Left hindlimb (tissue), 1 donor: ENCODE measurements around the gene ZNRF4.

Experiments used
- DNase-seq: peaks from one replicate; pipeline ENCODE4 v3.0.0-alpha.2; 2018

ZNRF4 gene

DNA sequence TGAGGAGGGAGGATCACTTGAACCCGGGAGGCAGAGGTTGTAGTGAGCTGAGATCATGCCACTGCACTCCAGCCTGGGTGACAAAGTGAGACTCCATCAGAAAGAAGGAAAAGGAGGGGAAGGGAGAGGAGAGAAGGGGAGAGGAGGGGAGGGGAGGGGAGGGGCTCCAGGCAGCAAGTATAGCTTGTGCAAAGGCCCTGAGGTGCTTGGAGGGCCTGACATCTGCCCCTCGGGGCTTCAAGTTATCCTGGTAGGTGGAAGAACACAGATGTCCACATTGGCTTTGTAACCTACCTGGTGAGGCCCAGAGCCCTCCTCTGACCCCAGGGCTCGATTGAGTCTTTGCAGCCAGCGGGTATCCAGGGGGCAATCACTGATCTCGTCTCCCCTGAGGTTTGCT is 11.5 kb upstream of the ZNRF4 start:
- no peak for DNase-seq

DNA sequence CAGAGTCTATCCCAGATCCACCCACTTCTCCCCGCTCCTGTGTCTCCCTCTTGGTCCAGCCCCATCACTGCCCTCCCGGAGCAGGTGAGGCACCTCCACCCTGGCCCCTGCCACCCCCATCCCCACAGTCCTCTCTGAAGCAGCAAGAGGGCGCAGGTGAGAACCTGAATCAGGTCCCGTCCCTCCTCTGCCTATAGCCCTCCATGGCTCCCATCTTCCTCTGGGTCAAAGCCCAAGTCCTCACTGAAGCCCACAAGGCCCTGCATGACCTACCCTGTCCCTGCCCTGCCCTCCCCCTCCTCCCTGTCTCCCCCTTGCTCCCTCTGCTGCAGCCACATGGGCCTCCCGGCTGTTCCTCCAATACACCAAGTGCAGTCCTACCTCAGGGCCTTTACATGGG is 10.8 kb upstream of the ZNRF4 start:
- DNase-seq, result no peak

DNA sequence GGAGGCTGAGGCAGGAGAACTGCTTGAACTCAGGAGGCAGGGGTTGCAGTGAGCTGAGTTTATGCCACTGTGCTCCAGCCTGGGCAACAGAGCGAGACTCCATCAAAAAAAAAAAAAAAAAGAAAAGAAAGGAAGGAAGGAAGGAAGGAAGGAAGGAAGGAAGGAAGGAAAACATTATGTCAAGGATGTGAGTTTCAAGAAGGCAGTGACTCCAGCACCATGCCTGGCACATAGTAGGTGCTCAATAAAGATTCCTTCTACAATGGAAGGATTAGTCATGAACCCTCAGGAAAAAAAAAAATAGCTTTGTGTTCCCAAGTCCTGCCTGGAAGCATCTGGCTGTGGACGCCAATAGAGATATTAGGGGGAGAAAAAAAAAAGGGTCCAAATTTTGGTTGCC is 10.1 kb upstream of the ZNRF4 start:
- no peak for DNase-seq

DNA sequence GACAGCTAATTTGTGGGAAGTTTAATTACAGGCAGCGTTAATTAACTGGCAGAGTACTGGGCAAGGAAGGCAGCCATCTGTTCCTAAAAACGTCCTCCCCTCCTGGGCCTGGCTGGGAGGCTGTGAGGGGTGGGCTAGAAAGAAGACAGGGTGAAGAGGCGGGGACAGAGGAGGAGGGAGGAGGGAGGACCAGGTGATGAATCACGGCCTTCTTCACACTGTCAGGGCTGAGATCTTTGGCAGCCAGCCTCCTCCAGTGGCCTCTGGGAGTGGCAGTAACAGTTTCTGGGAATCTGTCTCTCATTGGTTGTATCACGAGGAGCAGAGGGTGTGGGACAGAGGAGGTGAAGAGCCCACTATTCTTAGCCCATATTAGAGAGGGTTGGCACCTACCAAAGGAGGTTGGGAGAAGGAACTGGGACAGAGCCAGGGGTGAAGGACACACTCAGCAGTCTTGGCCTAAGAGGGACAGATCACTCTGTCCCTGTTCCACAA is 9.6 kb upstream of the ZNRF4 start:
- DNase-seq, result no peak

DNA sequence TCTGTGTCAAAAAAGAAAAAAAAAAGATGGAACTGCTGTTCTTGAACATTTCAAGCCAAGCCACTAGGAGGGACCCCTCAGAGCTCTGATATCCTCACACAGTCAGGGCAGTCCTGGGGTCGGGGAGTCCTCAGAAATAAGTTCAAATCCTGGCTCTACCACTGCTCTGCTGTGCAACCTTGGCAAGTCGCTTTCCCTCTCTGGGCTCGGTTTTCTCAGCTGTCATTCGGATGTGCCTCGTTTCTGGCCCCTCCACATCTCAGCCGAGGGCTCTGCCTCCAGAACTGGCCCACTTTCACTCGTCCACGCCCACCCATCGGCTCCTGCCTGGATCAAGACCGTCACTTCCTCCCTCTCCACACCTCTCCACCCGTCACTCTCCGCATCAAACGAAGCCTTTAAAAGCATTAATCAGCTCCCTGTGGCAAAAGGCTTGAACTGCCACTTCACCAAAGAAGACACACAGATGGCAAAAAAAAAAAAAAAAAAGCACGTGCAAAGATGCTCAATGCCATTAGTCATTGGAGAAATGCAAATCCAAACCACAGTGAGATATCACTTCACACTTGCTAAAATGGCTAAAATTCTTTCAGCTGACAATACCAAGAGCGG is 7.4 kb upstream of the ZNRF4 start:
- no peak for DNase-seq

DNA sequence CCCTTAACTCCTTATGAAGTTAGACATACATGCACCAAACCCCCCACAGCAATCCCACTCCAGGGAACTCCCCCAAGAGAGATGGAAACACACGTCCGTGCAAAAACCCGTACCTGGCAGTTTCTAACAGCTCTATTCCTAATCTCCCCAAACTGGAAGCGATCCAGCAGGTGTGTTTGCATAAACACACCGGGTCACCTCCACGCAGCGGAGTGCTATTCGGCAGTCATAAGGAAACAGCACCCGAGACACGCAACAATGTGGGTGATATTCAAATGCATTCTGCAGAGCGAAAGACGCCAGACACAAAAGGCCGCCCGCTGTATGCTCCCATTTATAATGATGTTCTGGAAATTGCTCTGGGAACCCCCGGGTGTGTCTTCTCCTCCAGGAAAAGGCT is 6.8 kb upstream of the ZNRF4 start:
- DNase-seq, result no peak

DNA sequence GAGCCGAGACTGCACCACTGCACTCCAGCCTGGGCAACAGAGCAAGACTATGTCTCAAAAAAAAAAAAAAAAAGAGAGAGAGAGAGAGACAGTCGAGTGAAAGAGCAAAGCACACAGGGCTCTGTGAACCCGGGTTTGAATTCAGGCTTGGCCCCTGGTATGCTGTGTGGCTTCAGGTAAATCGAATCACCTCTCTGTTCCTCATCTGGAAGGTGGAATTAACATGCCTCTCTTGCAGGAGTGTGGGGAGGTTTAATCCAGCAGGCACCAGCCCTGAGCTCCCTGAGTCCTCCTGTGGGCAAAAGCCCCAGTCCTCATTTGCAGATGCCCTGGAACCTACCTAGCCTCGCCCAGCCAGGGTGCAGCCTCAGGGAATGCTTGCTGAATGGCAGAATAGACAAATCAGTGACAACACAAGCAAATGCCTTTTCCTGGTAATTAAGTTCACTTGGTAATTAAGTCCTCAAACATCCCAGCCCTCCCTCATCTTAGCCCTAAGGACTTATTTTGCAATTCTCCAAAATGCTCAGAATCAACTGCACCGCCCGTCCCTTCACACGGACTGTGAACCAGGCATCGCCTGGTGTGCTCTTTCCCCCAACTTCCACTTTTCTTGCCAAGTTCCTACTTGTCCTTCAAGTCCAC is 4.6 kb upstream of the ZNRF4 start:
- no peak for DNase-seq

DNA sequence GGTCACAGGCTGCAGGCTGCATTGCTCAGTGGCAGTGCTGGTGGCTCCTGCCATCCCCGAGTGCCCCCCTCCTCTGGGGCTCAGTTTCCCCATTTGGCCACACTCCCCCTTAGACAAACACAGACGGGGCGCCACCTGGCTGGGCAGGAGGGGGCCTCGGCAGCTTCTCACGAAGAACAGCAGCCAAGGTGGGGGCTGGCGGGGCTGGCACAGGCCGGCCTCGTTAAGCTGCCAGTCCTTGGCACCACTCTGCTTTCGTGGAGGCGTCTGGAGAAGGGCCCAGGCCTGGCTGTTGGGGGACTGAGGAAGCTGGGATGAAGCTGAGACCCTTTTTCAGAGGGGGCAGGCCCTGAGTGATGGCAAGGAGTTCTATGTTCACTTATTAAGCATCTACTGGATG is 3.7 kb upstream of the ZNRF4 start:
- DNase-seq, result no peak

DNA sequence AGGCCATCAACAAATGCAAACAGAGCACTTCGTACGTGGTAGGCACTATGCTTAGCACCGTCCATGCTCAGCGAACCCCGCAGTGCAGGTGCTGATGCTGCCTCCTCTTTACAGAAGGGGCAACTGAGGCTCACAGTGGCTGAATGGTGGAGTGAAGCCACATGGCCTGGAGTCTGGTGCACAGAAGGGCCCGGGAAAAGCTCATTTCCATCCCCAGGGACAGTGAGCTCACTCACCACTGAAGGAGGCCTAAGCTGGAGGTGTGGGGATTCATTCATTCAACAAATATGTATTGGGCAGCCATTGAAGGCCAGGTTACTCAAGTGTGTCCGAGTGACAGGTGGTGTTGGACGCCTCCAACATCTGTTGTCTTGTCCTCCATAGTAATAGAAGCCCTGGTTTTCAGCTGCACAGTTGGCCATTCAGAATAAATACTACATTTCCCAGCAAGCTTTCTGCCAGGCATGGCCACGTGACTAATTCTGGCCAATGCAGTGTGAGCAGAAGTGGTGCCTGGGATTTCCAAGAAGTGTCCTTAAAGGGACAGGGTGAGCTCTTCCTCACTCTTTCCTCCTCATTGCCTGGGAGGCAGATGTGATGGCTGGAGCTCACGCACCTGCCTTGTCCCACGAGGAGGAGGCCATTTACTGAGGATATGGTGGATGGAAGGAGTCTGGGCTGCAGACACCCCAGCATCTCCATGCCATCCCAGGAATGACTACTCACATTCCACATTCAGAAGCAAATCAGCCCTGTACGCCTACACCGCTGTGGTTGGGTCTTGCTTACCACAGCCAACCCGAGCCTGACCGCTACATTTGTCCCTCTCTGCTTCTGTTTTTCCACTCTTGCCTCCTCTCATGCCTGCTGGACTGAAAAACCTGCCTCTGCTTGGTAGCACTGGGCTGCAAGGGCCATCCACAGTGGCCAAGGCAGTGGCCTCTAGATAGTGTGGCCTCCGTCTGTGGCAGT is 2.3 kb upstream of the ZNRF4 start:
- no peak for DNase-seq

DNA sequence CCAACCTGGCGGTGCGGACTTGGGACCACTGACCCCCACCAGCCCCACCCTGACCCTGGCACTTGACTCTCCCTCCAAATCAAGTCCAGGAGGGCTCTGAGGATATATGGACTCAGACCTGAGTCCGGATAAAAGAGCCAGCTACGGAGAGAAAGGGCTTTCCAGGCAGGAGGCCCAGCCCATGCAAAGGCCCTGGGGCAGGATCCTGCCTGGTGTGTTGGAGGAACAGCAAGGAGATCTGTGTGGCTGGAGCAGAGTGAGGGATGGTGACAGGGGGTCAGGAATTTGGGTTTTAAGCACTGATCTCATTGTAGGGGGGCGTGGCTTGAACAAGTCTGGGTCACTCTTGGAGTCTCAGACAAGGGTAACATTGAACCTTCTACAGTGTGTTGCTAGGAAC is 474 bp upstream of the ZNRF4 start:
- DNase-seq, result no peak

DNA sequence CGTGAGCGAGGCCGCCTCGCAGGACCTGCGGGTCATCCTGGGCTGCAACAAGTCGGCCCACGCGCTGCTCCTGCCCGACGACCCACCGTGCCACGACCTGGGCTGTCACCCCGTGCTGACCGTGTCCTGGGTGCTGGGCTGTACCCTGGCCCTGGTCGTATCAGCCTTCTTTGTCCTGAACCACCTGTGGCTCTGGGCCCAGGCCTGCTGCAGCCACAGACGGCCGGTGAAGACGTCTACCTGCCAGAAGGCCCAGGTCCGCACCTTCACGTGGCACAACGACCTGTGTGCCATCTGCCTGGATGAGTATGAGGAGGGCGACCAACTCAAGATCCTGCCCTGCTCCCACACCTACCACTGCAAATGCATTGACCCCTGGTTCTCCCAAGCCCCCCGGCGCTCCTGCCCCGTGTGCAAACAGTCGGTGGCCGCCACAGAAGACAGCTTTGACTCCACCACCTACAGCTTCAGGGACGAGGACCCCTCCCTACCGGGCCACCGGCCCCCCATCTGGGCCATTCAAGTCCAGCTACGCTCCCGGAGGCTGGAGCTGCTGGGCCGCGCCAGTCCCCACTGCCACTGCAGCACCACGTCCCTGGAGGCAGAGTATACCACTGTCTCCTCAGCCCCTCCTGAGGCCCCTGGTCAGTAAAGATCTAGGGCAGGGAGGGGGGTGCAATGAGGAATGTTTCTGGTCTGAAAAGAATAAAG is 1.1 kb downstream of the ZNRF4 start:
- DNase-seq, result no peak

DNA sequence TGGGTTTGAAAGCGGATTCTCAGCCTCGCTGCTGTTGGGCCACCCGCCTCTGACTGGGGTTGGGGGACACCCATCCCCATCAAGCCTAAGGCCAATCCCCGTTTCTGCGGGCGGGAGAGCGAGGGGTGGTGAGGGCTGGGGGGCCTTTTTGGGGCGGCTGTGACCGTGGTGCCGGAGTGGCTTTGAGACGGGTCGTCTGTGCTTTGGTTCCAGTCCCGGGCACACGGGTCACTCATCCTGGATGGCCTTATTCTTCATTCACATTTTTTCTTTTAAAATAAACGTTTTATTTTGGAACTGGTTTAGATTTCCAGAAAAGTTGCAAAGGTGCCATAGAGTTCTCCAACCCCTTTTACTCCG is 1.6 kb downstream of the ZNRF4 start:
- no peak for DNase-seq

DNA sequence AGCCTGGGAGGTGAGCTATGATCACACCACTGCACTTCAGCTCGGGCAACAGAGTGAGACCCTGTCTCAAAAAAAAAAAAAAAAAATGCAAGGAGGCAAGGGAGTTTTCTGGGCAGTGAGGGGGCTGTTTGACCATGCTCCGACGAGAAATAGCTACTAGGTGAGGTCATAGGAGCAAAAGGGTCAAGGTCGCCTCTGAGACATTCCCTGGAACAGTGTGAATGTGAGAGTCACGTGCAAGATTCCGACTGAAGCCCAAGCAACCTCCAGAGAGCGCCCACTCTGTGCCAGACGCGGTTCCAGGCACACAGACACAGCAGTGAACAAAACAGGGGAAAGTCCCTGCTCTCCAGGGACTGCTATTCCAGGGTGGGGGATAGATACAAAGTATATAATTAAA is 2.5 kb downstream of the ZNRF4 start:
- no peak for DNase-seq

DNA sequence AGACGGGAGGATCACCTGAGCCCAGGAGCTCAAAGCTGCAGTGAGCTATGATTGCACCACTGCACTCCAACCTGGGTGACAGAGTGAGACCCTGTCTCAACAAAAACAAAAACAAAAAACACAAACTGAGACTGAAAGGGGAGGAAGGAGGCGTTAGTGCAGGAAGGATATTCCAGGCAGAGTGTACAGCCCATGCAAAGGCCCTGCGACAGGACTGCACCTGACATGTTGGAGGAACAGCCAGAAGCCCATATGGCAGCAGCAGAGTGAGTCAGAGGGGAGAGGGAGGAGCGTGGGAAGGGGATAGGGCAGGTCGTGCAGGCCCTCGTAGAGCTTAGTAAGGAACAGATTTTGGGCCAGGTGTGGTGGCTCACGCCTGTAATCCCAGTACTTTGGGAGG is 3.2 kb downstream of the ZNRF4 start:
- no peak for DNase-seq

DNA sequence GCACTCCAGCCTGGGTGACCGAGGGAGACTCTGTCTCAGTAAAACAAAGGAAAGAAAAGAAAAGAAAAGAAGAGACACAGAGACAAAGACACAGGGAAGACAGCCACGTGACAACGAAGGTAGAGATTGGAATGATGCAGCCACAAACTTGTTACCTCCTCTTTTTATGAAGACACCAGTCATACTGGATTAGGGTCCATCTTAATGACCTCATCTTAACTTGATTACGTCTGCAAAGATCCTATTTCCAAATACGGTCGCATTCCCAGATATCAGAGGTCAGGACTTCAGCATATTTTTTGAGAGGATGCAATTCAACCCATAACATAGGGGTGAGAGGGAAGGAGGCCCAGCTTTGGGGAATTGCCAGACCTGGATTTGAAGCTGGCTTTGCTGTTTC is 4.1 kb downstream of the ZNRF4 start:
- no peak for DNase-seq

DNA sequence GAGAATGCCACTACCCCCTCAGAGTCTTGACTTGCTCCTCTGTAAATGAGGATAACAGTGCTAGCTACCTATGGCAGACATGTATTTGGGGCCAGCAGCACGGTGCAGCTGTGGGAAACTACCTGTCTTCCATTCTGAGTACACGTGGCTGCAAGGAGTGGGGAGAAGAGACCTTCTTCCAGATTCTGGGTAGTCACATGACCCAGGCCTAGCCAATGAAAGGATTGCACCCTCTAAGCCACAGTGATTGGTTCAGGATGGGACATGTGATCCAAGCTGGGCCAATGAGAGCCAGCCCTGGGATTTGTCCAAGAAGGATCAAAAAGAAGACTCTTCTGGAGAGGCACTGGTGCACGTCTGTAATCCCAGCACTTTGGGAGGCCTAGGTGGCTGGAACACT is 5.5 kb downstream of the ZNRF4 start:
- no peak for DNase-seq

DNA sequence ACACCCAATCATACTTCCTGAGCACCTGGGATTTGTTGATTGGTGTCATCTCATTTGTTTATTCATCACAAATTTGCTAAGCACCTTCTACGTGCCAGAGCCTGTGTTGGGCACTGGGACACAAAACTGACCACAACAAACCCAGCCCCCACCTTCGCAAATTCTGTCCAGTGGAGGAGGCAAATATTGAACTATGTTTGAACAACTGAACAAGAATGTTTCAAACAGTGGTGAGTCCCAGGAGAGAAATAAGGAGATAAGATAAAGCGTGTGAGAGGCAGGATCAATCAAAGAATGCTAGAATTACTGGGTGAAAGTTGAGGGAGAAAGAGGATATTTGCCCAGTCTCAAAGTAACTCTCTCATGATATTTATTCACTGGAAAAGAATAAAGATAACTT is 8.7 kb downstream of the ZNRF4 start:
- no peak for DNase-seq

DNA sequence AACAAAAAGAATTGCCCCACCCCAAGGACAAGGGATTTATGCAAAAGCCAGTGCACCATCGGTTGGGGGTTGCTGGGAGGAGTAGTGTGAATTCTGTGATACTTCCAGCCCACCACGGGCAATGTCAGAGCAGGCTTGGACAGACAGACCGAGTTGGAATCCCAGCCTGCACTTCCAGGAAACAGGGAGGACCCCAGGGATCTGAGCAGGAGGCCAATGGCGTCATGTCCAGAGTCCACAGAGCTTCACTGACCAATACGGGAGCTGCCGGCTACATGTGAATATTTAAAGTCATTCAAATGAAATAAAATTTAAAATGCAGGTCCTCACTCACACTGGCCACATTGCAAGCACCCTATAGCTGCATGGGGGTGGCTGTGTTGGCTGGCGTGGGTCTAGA is 10.9 kb downstream of the ZNRF4 start:
- no peak for DNase-seq

DNA sequence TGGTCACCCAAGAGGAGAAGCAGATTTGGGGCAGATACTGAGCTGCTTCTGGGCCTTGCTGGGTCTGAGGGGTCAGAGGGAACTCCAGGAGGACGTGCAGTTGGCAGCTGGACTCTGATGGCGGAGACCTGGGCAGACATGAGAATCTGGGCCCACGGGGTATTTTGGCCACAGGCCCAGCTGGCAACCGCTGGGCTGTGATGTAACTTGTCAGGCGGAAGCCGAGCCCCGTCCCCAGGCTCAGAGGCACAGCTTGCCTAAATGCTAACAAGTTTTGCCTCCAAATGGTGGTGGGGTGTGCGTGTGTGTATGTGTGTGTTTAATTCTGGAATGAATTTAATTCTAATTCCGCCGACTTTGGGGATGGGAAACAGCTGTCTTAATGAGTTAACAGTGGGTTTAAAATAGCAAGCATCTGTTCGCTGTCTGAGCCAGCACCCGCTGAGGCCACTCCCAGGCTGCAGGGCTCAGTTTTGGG is 11.6 kb downstream of the ZNRF4 start:
- peak; percentile 60 for DNase-seq

DNA sequence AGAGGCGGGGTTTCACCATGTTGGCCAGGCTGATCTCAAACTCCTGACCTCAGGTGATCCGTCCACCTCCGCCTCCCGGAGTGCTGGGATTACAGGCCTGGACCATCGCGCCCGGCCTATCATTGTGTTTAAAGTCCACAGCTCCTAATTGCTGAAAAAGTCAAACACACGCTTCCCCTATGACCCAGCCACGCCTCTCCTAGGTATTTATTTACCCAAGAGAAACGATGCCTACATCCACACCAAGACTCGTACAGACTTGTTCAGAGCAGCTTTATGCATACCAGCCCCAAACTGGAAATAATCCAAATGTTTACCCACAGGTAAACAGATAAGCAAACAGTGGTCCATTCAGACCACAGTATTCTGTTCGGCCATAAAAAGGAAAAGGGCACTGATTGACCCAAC is 15.1 kb downstream of the ZNRF4 start:
- no peak for DNase-seq

DNA sequence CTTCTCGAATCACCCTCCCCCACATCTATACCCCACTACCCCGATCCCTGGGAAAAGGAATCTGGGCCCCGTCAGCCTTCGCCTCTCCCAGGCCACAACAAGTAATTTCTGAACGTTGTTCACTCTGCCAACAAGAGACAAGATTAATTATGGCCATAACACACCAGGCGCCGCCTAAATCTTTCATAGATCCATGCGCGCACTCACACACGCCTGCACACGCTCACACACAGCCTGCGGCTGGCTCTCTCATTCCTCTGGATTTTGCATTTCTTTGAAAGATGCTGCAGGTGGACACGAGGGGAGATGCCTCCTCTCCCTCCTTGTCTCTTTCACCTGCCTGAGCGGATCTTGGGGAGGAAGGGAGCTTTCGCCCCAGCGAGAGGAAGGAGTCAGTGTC is 17.1 kb downstream of the ZNRF4 start:
- no peak for DNase-seq

DNA sequence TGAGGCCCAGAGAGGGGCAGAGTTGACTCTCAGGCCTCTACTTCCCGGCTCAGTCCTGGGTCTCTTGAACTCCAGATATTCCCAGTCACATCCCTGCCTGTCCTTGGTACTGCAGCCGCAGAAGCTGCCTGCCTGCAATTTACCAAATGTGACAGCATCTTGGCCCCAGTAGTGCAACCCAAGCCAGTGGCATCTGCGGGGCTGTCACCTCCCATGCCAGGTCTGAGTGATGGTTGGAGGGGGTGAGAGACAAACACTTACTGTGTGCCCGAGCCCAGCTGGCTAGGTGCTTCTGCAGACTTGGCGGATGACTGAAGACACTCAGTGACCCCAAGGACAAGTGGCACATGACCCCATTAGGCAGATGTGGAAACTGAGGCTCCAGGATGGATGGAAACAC is 18.4 kb downstream of the ZNRF4 start:
- no peak for DNase-seq
